A549 treated with Hydrocortisone at 1 μM for 4 hours (cell line): Measurements from ENCODE around the gene DDRGK1. TPM values are rescaled to one million over a fixed set of nuclear protein-coding genes. Genes with fewer than 3 reads are reported as not detected.

Source experiments
- total RNA-seq: library from RNA; stranded (reverse); fragments of 200-300 nt; extraction: Qiagen RNA extraction; gene quantifications from 5 replicates; pipeline ENCODE4 v1.2.3, GENCODE V29; 2022

DDRGK1 gene
- 79.1 to 103 TPM (median 95.7 TPM) in 5 replicates for total RNA-seq

DNA sequence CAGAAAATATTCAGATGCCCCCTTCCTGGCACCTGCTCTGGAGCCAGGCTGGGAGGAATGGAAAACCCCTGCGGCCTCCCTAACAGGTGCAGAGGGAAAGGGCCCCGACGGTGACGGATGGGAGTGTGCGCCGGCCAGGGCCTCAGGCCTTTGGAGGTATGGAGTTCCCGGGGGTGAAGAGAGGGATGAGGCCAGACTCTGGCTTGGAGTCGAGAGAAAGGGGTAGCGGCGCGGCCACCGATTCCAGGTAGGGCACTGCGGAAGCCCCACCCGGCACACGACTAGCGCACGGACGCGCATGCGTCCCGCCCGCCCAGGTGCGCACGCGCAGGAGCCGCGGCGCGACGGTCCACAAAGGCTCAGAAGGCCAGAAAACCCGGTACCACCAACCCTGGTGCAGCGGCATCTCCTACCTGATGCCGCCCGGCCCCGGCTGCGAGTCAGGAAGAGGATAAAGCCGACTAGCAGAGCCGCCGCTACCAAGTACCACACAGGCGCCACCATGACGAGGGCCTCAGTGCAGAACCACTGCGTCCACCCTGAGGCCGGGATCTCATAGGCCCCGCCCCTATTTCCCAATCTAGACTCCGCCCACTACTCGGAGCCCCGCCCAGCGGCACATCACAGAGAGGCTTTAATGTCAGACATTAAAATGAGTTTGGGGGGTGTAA lies at the start of gene DDRGK1:
DDRGK1 (minus strand) TSS at position 559 of the 671 bp plus-strand sequence; CDS start at position 504, 55 bp downstream.

DNA sequence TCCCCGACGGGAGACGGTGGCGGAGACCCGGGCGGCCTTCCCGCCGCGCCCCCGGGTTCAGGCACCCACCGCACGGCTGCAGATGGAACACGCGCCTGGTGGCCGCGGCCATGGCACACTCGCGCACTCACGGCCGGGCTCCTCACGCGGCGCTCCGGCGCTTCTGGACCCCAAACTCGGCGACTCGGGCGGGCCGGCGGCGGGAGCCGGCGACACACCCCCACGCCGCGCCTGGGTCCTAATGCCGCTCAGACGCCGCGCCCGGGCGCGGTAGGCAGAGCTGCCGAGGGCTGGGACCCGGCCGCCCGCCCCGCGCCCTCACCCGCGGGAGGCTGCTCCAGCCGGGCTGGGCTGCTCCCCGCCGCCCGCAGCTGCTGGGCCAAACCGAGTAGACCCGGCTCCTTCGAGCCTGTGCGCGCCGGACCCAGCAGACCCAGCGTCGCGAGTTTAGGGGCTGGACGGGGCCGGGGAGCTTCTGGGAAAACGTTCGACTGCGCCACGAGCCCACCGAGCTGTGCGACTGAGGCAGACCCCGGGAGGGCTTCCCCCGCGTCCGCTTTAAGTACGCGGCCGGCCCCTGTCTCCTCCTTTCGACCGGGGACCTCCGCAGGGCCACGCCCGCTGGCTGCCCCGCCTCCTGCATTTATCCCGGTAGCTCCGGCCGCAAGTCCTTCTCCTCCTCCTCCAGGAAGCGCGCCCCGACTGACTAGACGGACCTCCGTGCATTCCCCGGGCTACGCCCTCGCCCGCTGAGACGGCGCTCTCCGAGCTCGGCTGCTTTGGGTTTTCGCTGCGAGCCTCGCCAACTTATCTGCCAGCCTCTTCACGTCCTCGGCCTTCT lies 34.8 kb upstream of the DDRGK1 start, which contains the start of gene SLC4A11:
SLC4A11 (minus strand) TSS at position 165 of the 841 bp plus-strand sequence; CDS start at position 112, 53 bp downstream.

DNA sequence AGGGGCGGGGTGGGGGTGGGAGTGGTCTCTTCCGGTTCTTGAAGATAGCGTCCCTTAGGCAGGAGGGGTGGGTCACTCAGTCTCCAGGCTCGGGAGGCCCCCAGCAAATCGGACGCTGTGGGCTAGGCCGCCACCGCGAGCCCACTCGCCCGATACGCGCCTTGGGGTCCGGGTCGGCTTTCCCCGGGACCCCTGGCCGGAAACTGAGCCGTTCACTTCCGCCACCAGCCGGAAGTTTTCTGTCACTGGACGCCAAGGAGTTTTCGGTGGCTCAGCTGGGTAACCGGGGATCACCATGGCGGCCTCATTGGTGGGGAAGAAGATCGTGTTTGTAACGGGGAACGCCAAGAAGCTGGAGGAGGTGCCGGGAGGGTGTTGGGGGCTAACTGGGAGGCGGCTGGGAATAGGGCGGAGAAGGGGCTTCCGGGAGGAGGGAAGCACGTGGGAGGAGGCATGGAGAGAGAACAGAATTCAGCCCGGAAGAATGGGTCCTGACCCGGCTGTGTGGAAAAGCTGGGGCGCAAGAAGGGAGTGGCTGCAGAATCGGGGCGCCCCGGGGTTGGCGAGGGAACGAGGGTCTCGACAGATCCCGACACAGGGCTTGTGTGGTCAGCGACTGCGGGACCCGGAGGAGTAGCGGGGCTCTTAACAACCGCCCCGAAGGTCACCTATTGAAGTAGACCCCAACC lies 4.9 kb upstream of the DDRGK1 start, which contains the start of gene ITPA:
ITPA (plus strand) TSS at position 242 of the 689 bp plus-strand sequence; CDS start at position 296, 54 bp downstream.

DNA sequence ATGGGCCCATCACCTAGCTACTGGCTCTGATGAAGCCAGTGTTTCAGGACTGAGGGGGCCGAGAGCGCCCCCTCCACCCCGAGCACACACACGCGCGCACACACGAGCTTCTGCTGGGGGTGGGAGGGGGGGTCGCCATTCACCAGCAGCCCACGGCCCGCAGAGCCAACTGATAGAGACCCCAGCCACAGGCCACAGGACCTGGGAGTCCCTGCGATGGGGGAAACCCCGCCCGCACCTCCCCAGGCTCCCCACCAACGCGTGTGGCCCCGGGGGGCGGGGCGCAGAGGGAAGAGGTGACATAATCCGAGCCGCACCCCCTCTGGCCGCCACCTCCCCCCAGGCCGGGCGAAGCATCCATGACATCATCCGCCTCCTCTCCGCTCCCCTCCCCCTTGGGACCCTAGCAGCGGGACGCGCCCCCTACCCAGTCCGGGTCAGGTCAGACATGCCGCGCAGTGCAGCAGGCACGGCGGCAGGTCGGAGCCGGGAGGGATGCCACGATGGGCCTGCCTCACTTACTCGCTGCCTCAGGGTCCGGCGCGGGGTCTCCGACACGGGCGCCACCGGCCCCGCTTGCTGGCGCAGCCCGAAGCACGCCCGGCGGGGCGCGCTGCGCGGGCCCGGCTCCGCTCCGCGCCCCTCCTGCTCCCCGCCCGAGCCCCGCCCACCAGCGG lies 31.4 kb downstream of the DDRGK1 start, which contains the start of gene LZTS3:
LZTS3 (minus strand) TSS at position 617 of the 677 bp plus-strand sequence. CDS start 6,386 bp downstream, outside the sequence.

Other genes starting within 250 kb of the DDRGK1 start
- 0.16 to 0.34 TPM (median 0.27 TPM) in 4 of 5 replicates, not detected in the other for gene GNRH2, start 161.1 kb downstream of the DDRGK1 start, total RNA-seq
- gene MRPS26, start 158.6 kb downstream of the DDRGK1 start, total RNA-seq: 102 to 153 TPM (median 148 TPM) in 5 replicates
- gene OXT, start 133.1 kb downstream of the DDRGK1 start, total RNA-seq: not detected in 5 replicates
- gene AVP, start 120.0 kb downstream of the DDRGK1 start, total RNA-seq: not detected in 5 replicates
- 48.8 to 58.9 TPM (median 51.6 TPM) in 5 replicates for gene FASTKD5, start 44.8 kb downstream of the DDRGK1 start, total RNA-seq
- 4.9 to 6.4 TPM (median 5.7 TPM) in 5 replicates for gene UBOX5, start 44.8 kb downstream of the DDRGK1 start, total RNA-seq
- gene LZTS3, start 31.1 kb downstream of the DDRGK1 start, total RNA-seq: 4.7 to 5.7 TPM (median 5.2 TPM) in 5 replicates
- 129 to 141 TPM (median 133 TPM) in 5 replicates for gene ITPA, start 4.8 kb upstream of the DDRGK1 start, total RNA-seq
- gene SLC4A11, start 34.5 kb upstream of the DDRGK1 start, total RNA-seq: 9.2 to 15.1 TPM (median 13.6 TPM) in 5 replicates
- gene DNAAF9, start 203.0 kb upstream of the DDRGK1 start, total RNA-seq: 5.3 to 7.2 TPM (median 6.7 TPM) in 5 replicates